HEK293T (cell line): ENCODE measurements around the gene SOD3.

Experiments used
- CTBP1 ChIP-seq: fragments of 450-650 bp; IDR thresholded peaks from 2 replicates; pipeline ENCODE4 v1.6.1; 2016; ENCODE audit warnings: borderline replicate concordance
- FOXM1 ChIP-seq: fragments of 450-650 bp; IDR thresholded peaks from 2 replicates; pipeline ENCODE4 v1.6.1; 2017; ENCODE audit warnings: mild to moderate bottlenecking, borderline replicate concordance
- HDGF ChIP-seq: fragments of 450-650 bp; IDR thresholded peaks from 2 replicates; pipeline ENCODE4 v1.6.1; 2017; ENCODE audit warnings: antibody characterized with exemption, borderline replicate concordance
- SP1 ChIP-seq: fragments of 450-650 bp; IDR thresholded peaks from 2 replicates; pipeline ENCODE4 v1.6.1; 2017
- TARDBP ChIP-seq: fragments of 450-650 bp; IDR thresholded peaks from 2 replicates; pipeline ENCODE4 v1.6.1; 2016

GRCh38 chr4:24820541-24820940 lies 25.2 kb downstream of the SOD3 start:
- TF ChIP-seq FOXM1: no peak
- TF ChIP-seq CTBP1: no peak
- TF ChIP-seq TARDBP: no peak
- no peak for TF ChIP-seq SP1
- no peak for TF ChIP-seq HDGF
